ENCODE results near the gene RBM46. TPM values are rescaled to one million over a fixed set of nuclear protein-coding genes. Genes with fewer than 3 reads are reported as not detected.
"Not testable (repeated sequence)": the region's sequence is repeated elsewhere in the genome, so short reads cannot be mapped to it uniquely, and the experiment has no call there.

RBM46 gene
- total and polyA plus RNA-seq, 10 of the 15 experiments (the other 5 are each of a cell fraction or from before 2014, with no cell fraction given): not detected

- TF ChIP-seq E2F8 (IDR thresholded peaks at IDR 0.05; ENCODE audit: low read depth, partially characterized antibody) (no peak), LARP7 (IDR thresholded peaks at IDR 0.05) (no peak), EED (IDR thresholded peaks at IDR 0.05; ENCODE audit: low read depth) (no peak), BMI1 (IDR thresholded peaks at IDR 0.05; ENCODE audit: borderline replicate concordance) (no peak)
Measured at GRCh38 chr4:154872198-154872597, 91.1 kb downstream of the RBM46 start (continued).

- WGBS (ENCODE audit: insufficient coverage, insufficient replicate concordance, low lambda C conversion rate, missing lambda C conversion rate): 57% methylated on average over 4 of the region's 4 CpGs
- POLR2A ChIA-PET; SMC1A ChIA-PET (ENCODE audit: uncharacterized antibody, unreplicated experiment): not testable (repeated sequence)
Measured at GRCh38 chr4:154874049-154874448, 93.0 kb downstream of the RBM46 start.

More at GRCh38 chr4:154874049-154874448, 93.0 kb downstream of the RBM46 start:
- H3K9me3 ChIP-seq (replicated peaks; ENCODE audit: control insufficient read depth, insufficient read depth, low read length); H4K20me1 ChIP-seq (ENCODE audit: control insufficient read depth, insufficient read depth); in situ Hi-C loops (cut with MboI); CTCF ChIA-PET; H3K4me3 ChIP-seq; RAD21 ChIA-PET (ENCODE audit: unreplicated experiment); H2AFZ ChIP-seq (ENCODE audit: control insufficient read depth, low read depth, low read length); BruUV-seq (replicated peaks); H3K79me2 ChIP-seq (ENCODE audit: control insufficient read depth, insufficient read depth, low read length); H3K4me1 ChIP-seq (ENCODE audit: control insufficient read depth, insufficient read depth, low read length); H3K9ac ChIP-seq (ENCODE audit: control insufficient read depth, insufficient read depth, low read length); intact Hi-C loops (cut with micrococcal nuclease; ENCODE audit: unreplicated experiment); H3K27me3 ChIP-seq (replicated peaks in 1 of 2; ENCODE audit: control insufficient read depth in 2 of 2, insufficient read depth in 2 of 2, low read length in 1 of 2); H3K4me2 ChIP-seq (ENCODE audit: control insufficient read depth, insufficient read depth); FAIRE-seq; H3K36me3 ChIP-seq (ENCODE audit: control insufficient read depth in 2 of 2, insufficient read depth in 2 of 2, low read length in 1 of 2); ATAC-seq; H3K27ac ChIP-seq (ENCODE audit: control insufficient read depth, insufficient read depth); DNase-seq (ENCODE audit: low read depth, low spot score): not testable (repeated sequence)
